Natural killer cell (primary cell): ENCODE results near the gene RASGRF1. TPM values are rescaled to one million over a fixed set of nuclear protein-coding genes. Genes with fewer than 3 reads are reported as not detected.

Source experiments
- ATAC-seq, 3 donors: fragments of 150-1000 bp in 2 of 3; fragments of 200-7000 bp in 1 of 3; cut with Tn5 transposase; 1 replicate in 1 of 3; 2 replicates in 2 of 3; pipeline ENCODE4 v1.10.0; 2021; ENCODE audit warnings: mild to moderate bottlenecking in 2 of 3, moderate library complexity in 2 of 3
- DNase-seq, 2 donors: peaks; one replicate each; pipeline versions ENCODE4 v3.0.0 to v3.0.0-alpha.2; 2013 to 2021; ENCODE audit warnings: mixed read lengths in 1 of 2
- H3K27ac ChIP-seq: one replicate; pipeline ENCODE4 v1.5.1; 2013; ENCODE audit warnings: mild to moderate bottlenecking, low read length
- H3K27me3 ChIP-seq: one replicate; pipeline ENCODE4 v1.6.1; 2013; ENCODE audit warnings: low read length; ENCODE audit not compliant: control insufficient read depth, insufficient read depth
- H3K36me3 ChIP-seq: one replicate; pipeline ENCODE4 v1.6.1; 2013; ENCODE audit warnings: low read length; ENCODE audit not compliant: control insufficient read depth, insufficient read depth
- H3K4me1 ChIP-seq: one replicate; pipeline ENCODE4 v1.6.1; 2013; ENCODE audit warnings: low read length; ENCODE audit not compliant: control insufficient read depth, insufficient read depth
- H3K4me3 ChIP-seq: one replicate; pipeline ENCODE4 v1.5.1; 2013; ENCODE audit warnings: low read length
- H3K9me3 ChIP-seq: one replicate; pipeline ENCODE4 v1.6.1; 2013; ENCODE audit warnings: low read length; ENCODE audit not compliant: control insufficient read depth, insufficient read depth
- H3K27ac Mint-ChIP-seq, 2 donors: one replicate each; pipeline ENCODE4 v1.8.0; 2022; ENCODE audit warnings: mild to moderate bottlenecking in 2 of 2, mixed read lengths in 2 of 2, moderate library complexity in 1 of 2
- H3K27me3 Mint-ChIP-seq, 2 donors: one replicate each; pipeline ENCODE4 v1.8.0; 2022; ENCODE audit warnings: low read depth in 2 of 2, mixed read lengths in 2 of 2
- H3K36me3 Mint-ChIP-seq: one replicate; pipeline ENCODE4 v1.8.0; 2022; ENCODE audit warnings: mixed read lengths
- H3K4me1 Mint-ChIP-seq, 2 donors: one replicate each; pipeline ENCODE4 v1.8.0; 2022; ENCODE audit warnings: mixed read lengths in 2 of 2
- H3K4me3 Mint-ChIP-seq: one replicate; pipeline ENCODE4 v1.8.0; 2022; ENCODE audit warnings: mild to moderate bottlenecking, moderate library complexity, mixed read lengths
- H3K9me3 Mint-ChIP-seq, 2 donors: one replicate each; pipeline ENCODE4 v1.8.0; 2022; ENCODE audit warnings: mixed read lengths in 2 of 2
- WGBS: methylation state at CpG from one replicate; pipeline ENCODE4 v1.1.7; 2013; ENCODE audit warnings: missing lambda C conversion rate; ENCODE audit not compliant: insufficient coverage; 5-methylcytosine and 5-hydroxymethylcytosine counted together
- intact Hi-C: fragments of 100-400 bp; cut with micrococcal nuclease; formaldehyde crosslinking; loops from one replicate; pipeline ENCODE4 v1.14.2; 2022
- total RNA-seq, 4 donors: library from RNA; stranded (reverse); fragments of 120-200 nt in 1 of 4; gene quantifications; one replicate each; pipeline versions ENCODE4 v1.2.3 to v1.2.4, GENCODE V29; 2013 to 2022
- TF ChIP-seq, protein P1 (sequence below): fragments of 200-600 bp; IDR thresholded peaks from one replicate; pipeline ENCODE4 v1.8.0; 2022; ENCODE audit warnings: antibody characterized with exemption

Gene RASGRF1
- total RNA-seq, 3 donors from 2014 or later (not counting 1 experiment from before 2014, with no cell fraction given) = not detected

DNA sequence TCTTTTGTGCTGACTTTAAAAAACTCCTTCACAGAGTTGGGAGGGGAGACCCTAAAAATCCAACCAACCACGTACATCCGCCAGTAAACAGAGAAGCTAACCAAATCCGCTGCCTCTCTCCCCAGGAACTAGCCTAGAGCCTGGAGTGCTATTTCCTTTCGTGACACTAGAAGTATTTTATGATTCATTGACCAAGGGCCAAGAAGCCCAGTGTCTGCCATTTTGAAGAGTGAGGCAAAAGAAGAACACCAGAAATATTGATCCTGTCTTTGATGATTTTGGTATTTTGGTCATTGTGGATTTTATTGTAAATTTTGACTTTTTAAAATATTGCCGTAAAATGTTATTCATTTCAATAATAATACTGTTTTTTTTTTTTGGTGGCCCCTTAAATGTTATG, 135.2 kb downstream of the RASGRF1 start:
- H3K4me3 Mint-ChIP-seq = no peak overlapping the region

GRCh38 chr15:78951841-78952238, 138.7 kb downstream of the RASGRF1 start:
- DNase-seq (no peak), ATAC-seq (no peak)
- Histone ChIP-seq H3K4me3 (no peak overlapping the region), H3K36me3 (no peaks in the 10 kb centered on the region), H3K9me3 (no peaks in the 10 kb centered on the region), H3K27me3 (no peaks in the 10 kb centered on the region), H3K4me1 (peaks cover 7% of the 10 kb centered on the region), H3K27ac (no peak overlapping the region)
- no peaks in the 10 kb centered on the region for H3K36me3 Mint-ChIP-seq
- H3K27me3 Mint-ChIP-seq = peaks cover 7% of the 10 kb centered on the region in 2 donors
- no peak overlapping the region for H3K27ac Mint-ChIP-seq
- intact Hi-C loops = no loop called here
- WGBS = 79% methylated on average over 4 of the region's 4 CpGs
- TF ChIP-seq, protein P1, sequence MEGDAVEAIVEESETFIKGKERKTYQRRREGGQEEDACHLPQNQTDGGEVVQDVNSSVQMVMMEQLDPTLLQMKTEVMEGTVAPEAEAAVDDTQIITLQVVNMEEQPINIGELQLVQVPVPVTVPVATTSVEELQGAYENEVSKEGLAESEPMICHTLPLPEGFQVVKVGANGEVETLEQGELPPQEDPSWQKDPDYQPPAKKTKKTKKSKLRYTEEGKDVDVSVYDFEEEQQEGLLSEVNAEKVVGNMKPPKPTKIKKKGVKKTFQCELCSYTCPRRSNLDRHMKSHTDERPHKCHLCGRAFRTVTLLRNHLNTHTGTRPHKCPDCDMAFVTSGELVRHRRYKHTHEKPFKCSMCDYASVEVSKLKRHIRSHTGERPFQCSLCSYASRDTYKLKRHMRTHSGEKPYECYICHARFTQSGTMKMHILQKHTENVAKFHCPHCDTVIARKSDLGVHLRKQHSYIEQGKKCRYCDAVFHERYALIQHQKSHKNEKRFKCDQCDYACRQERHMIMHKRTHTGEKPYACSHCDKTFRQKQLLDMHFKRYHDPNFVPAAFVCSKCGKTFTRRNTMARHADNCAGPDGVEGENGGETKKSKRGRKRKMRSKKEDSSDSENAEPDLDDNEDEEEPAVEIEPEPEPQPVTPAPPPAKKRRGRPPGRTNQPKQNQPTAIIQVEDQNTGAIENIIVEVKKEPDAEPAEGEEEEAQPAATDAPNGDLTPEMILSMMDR = no peak
- H3K4me1 Mint-ChIP-seq = no peaks in the 10 kb centered on the region
- no peaks in the 10 kb centered on the region for H3K9me3 Mint-ChIP-seq
- no peak overlapping the region for H3K4me3 Mint-ChIP-seq

More for the DNA sequence above, 135.2 kb downstream of the RASGRF1 start:
- no peaks in the 10 kb centered on the region for H3K36me3 ChIP-seq
- WGBS = 95% methylated on average over 4 of the region's 5 CpGs
- no peaks in the 10 kb centered on the region for H3K36me3 Mint-ChIP-seq
- ATAC-seq (no peak), DNase-seq (no peak)
- no peak overlapping the region for H3K27ac ChIP-seq
- no peaks in the 10 kb centered on the region for H3K4me1 Mint-ChIP-seq
- no peak overlapping the region for H3K4me3 ChIP-seq
- intact Hi-C loops = no loop called here
- H3K9me3 ChIP-seq = no peaks in the 10 kb centered on the region
- H3K27me3 ChIP-seq = no peaks in the 10 kb centered on the region
- H3K4me1 ChIP-seq = peaks cover 7% of the 10 kb centered on the region
- no peak overlapping the region for H3K27ac Mint-ChIP-seq
- TF ChIP-seq, protein P1 = no peak
- no peaks in the 10 kb centered on the region for H3K9me3 Mint-ChIP-seq
- H3K27me3 Mint-ChIP-seq = peaks cover 7% of the 10 kb centered on the region in 2 donors

DNA sequence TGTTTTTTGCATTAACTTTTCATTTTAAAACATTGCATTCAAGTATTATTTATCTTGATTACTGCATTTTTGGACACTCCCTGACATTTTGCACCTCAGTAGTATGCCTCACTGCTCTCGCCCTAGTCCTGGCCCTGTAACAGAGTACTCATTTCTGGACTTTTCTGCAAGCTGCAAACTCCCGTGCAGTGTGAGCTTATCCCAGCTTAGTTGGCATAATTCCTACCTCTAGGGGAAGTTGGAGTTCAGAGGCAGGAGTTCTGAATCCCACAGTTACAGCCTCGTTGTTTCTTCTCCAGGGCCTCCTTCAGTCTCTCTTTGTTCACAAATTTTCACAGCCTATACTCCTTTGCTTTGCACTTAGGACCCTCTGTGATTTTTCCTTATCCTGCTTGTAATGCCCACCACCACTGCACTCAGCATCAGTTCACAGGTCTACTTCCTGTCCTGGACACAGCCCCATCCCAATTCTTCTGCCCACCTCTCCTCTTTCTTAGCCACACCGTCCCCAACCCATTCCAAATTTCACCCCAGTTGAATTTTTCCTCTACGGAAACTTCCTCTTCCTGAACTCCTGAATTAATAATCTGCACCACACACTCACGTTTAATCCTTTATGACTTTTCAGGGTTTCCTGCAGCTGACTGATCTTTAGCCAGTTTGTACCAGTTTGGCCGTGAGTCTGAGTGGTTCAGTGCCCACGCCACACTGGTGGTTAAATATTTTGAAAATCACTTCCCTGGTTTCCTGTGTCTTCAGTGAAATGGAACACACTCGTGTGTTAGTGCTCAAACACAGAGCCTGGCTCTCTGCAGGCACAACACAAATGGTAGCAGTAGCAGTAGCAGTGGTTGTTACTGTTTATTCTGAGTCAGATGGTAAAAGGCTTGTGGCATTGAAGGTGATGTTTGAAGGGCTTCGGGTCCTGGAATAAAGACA, 139.4 kb downstream of the RASGRF1 start:
- no peak overlapping the region for H3K27ac ChIP-seq
- ATAC-seq = no peak
- no peaks in the 10 kb centered on the region for H3K36me3 ChIP-seq
- TF ChIP-seq, protein P1 = no peak
- H3K9me3 ChIP-seq = no peaks in the 10 kb centered on the region
- no peak for DNase-seq
- Mint-ChIP-seq H3K4me1 (no peaks in the 10 kb centered on the region), H3K27me3 (peaks cover 7 to 8% of the 10 kb centered on the region in 2 donors), H3K9me3 (no peaks in the 10 kb centered on the region), H3K27ac (no peak overlapping the region), H3K36me3 (no peaks in the 10 kb centered on the region), H3K4me3 (no peak overlapping the region)
- H3K4me3 ChIP-seq = no peak overlapping the region
- peaks cover 7% of the 10 kb centered on the region for H3K4me1 ChIP-seq
- 34% methylated on average over 10 of the region's 10 CpGs for WGBS
- H3K27me3 ChIP-seq = no peaks in the 10 kb centered on the region
- intact Hi-C loops = no loop called here
